Right cardiac atrium (tissue), 5 donors: Measurements from ENCODE around the gene CD96. TPM values are rescaled to one million over a fixed set of nuclear protein-coding genes. Genes with fewer than 3 reads are reported as not detected.
"Not testable (repeated sequence)": the region's sequence is repeated elsewhere in the genome, so short reads cannot be mapped to it uniquely, and the experiment has no call there.

Source experiments
- ATAC-seq, 2 donors: fragments of 200-7000 bp; cut with Tn5 transposase; one replicate each; pipeline versions ENCODE4 v1.8.0 to v1.9.1; 2020; ENCODE audit warnings: moderate library complexity in 2 of 2, mild to moderate bottlenecking in 1 of 2
- DNase-seq, 3 donors: peaks; one replicate each; pipeline ENCODE4 v3.0.0-alpha.2; 2020
- H3K27ac ChIP-seq: one replicate; pipeline ENCODE4 v1.5.1; 2013; ENCODE audit warnings: mild to moderate bottlenecking, low read length, control low read depth, moderate library complexity
- H3K27me3 ChIP-seq: one replicate; pipeline ENCODE4 v1.6.1; 2013; ENCODE audit not compliant: control insufficient read depth, insufficient read depth
- H3K4me1 ChIP-seq: one replicate; pipeline ENCODE4 v1.6.1; 2013; ENCODE audit warnings: low read length; ENCODE audit not compliant: control insufficient read depth, insufficient read depth
- H3K4me3 ChIP-seq: one replicate; pipeline ENCODE4 v1.5.1; 2013; ENCODE audit warnings: low read length, control low read depth
- H3K9me3 ChIP-seq: one replicate; pipeline ENCODE4 v1.6.1; 2013; ENCODE audit warnings: low read length; ENCODE audit not compliant: control insufficient read depth
- WGBS: extraction: QIAGEN DNeasy Blood & Tissue Kit; methylation state at CpG from one replicate; pipeline ENCODE4 v1.1.7; 2013; 5-methylcytosine and 5-hydroxymethylcytosine counted together
- intact Hi-C, 4 donors: fragments of 100-400 bp; cut with DNase I; formaldehyde crosslinking; loops; one replicate each; pipeline versions ENCODE4 v1.11.0 to v1.14.0; 2022 to 2023
- polyA plus RNA-seq: library from polyadenylated mRNA; stranded (reverse); fragments of 200-250 nt; gene quantifications from one replicate; pipeline ENCODE4 v1.2.3, GENCODE V29; 2013
- total RNA-seq, 4 donors: library from RNA; stranded (reverse); fragmentation: NEBNext Ultra II Directional; extraction: Animal tissue kit (Norgen Biotek cat#: 25700); gene quantifications; one replicate each; pipeline ENCODE4 v1.2.1, GENCODE V29; 2021
- donor health status: healthy with polysubstance abuse.
- donor health status: DM: no; HTN: yes; CAD: no.
- donor health status: DM: no; HTN: no; CAD: no.
- donor health status: DM: no; HTN: yes; CAD: no; lungs with severe emphysema.
- donor health status: DM: yes; HTN: yes; CAD: no.

Gene CD96
- total and polyA plus RNA-seq, 5 donors = 0.14 to 1.9 (median 0.44) TPM

DNA sequence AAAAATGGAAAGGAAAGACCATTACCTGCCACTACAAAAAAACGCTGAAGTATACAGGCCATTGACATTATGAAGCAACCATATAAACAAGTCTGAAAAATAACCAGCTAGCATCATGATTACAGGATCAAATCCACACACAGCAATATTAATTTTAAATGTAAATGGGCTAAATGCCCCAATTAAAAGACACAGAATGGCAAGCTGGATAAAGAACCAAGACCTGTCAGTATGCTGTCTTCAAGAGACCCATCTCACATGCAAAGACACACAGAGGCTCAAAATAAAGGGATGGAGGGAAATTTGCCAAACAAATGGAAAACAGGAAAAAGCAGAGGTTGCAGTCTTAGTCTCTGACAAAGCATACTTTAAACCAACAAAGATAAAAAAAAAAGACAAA is 87.0 kb downstream of the CD96 start:
- 98% methylated on average over 1 of the region's 1 CpG for WGBS
- H3K27ac ChIP-seq, DNase-seq, ATAC-seq, H3K9me3 ChIP-seq, H3K4me3 ChIP-seq, H3K4me1 ChIP-seq, intact Hi-C loops, H3K27me3 ChIP-seq: not testable (repeated sequence)

DNA sequence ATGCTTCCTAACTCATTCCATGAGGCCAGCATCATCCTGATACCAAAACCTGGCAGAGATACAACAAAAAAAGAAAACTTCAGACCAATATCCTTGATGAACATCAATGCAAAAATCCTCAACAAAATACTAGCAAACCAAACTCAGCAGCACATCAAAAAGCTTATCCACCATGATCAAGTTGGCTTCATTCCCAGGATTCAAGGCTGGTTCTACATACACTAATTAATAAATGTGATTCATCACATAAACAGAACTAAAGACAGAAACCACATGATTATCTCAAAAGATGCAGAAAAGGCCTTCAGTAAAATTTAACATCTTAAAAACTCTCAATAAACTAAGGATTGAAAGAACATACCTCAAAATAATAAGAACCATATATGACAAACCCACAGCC is 88.6 kb downstream of the CD96 start:
- intact Hi-C loops, H3K4me3 ChIP-seq, H3K27ac ChIP-seq, H3K9me3 ChIP-seq, H3K4me1 ChIP-seq, ATAC-seq, H3K27me3 ChIP-seq, DNase-seq: not testable (repeated sequence)

DNA sequence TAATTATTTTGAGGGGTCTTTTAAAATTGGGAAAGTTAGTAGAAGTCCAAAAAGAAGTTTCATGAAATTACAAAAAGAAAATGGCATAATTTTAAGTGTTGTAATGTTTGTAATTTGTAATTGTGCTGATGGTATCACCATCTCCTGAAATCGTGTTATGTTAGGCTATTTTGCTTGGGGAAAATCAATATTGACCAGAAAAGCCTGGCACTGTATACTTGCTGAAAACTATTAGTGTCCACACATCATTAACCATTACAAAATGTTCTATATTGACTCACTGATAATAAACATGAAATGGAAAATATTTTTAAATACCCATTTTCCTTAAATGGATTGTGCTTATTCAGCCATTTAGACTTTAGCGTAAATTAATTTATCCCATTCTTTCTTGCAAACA is 93.4 kb downstream of the CD96 start:
- DNase-seq = no peak
- WGBS = 82% methylated on average over 2 of the region's 2 CpGs
- Histone ChIP-seq H3K27ac (no peak overlapping the region), H3K9me3 (no peaks in the 10 kb centered on the region), H3K27me3 (no peaks in the 10 kb centered on the region), H3K4me1 (no peaks in the 10 kb centered on the region), H3K4me3 (no peak overlapping the region)
- intact Hi-C loops = no loop called here
- no peak for ATAC-seq

DNA sequence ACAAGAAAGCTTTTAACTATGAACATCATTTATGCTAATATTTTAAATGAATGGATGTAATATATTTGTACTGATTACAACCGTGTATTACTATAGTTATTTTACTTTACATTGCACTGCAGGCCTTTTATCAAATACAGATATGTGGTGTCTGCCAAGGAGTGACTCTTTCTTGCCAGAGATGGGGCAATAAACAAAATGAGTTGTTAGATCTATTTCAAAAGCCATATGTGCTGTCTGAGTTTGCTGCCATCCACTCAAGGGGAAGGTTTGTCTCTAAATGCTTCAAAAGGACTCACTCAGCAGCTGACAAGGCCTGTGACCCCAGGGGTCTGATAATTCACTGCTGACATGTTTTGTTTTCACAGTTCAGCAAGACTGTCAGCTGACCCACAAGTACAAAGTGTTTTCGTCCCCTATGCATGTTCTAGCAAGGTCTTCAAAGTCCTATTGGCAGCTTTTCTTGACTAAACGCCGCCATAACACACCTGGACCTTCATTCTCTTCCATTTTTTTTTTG is 94.4 kb downstream of the CD96 start:
- no peaks in the 10 kb centered on the region for H3K27me3 ChIP-seq
- no peaks in the 10 kb centered on the region for H3K4me1 ChIP-seq
- no peak overlapping the region for H3K27ac ChIP-seq
- ATAC-seq (no peak), DNase-seq (no peak)
- H3K4me3 ChIP-seq = no peak overlapping the region
- WGBS = 40% methylated on average over 4 of the region's 4 CpGs
- intact Hi-C loops = no loop called here
- no peaks in the 10 kb centered on the region for H3K9me3 ChIP-seq

- H3K9me3 ChIP-seq = no peaks in the 10 kb centered on the region
- H3K27ac ChIP-seq = no peak overlapping the region
- no peak for ATAC-seq
- no peaks in the 10 kb centered on the region for H3K27me3 ChIP-seq
- H3K4me1 ChIP-seq = no peaks in the 10 kb centered on the region
- H3K4me3 ChIP-seq = no peak overlapping the region
- peak in 1 of 3 donors; percentile 7 for DNase-seq
- intact Hi-C loops = no loop called here
- WGBS = 87% methylated on average over 4 of the region's 4 CpGs
Measured at GRCh38 chr3:111639316-111639715, 97.3 kb downstream of the CD96 start.

GRCh38 chr3:111648991-111649579 is 107.1 kb downstream of the CD96 start:
- no peak overlapping the region for H3K4me3 ChIP-seq
- 59% methylated on average over 3 of the region's 3 CpGs for WGBS
- DNase-seq (no peak), ATAC-seq (no peak)
- no peaks in the 10 kb centered on the region for H3K9me3 ChIP-seq
- H3K27ac ChIP-seq = no peak overlapping the region
- intact Hi-C loops = no loop called here
- H3K27me3 ChIP-seq = no peaks in the 10 kb centered on the region
- no peaks in the 10 kb centered on the region for H3K4me1 ChIP-seq

DNA sequence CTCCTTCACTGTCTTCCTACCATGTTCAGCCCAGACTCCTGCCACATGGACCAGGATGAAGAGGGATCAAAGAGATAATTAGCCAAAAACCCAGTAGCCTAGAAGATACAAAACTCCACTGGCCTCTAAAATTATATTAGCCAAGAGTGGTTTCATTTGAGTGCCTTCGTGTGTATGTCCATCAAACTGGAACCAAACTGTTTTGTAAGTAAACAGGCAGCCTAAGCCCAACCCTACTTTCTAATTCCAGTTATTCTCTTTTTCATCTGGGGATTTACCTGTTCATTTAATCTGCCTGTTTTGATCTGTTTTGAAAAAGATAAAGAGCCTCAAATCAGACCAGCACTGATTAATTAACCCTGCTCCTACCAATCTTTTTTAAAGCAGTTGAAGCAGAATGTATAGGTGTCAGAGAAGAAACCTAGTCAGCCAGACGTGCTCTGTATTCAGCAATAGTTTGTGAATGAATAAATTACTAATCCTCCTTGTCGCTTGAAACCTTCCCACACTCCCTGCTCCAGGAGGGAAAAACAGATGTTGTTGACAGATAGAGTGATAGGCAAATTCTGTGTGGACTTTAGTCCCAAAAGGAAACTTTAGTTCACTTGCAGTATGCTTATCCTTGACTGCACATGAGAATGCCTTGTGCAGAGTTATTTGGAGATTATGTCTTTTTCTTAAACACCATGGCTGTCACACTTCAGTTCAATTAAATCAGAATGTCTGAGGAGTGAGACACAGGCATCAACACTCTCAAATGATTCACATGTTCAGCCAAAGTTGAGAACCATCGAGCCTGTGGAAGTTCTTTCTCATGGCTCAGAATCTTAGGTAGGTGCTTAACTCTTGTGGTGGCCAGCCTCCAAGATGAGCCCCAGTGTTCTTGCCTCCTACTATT is 108.6 kb downstream of the CD96 start:
- no peaks in the 10 kb centered on the region for H3K27me3 ChIP-seq
- intact Hi-C loops = no loop called here
- H3K4me3 ChIP-seq = no peak overlapping the region
- ATAC-seq = no peak
- H3K4me1 ChIP-seq = no peaks in the 10 kb centered on the region
- no peak for DNase-seq
- no peaks in the 10 kb centered on the region for H3K9me3 ChIP-seq
- 55% methylated on average over 4 of the region's 4 CpGs for WGBS
- no peak overlapping the region for H3K27ac ChIP-seq

GRCh38 chr3:111652492-111653180 is 110.6 kb downstream of the CD96 start:
- WGBS = 70% methylated on average over 6 of the region's 6 CpGs
- Histone ChIP-seq H3K27me3 (no peaks in the 10 kb centered on the region), H3K4me1 (no peaks in the 10 kb centered on the region), H3K9me3 (no peaks in the 10 kb centered on the region), H3K27ac (no peak overlapping the region), H3K4me3 (no peak overlapping the region)
- ATAC-seq = no peak
- no peak for DNase-seq
- intact Hi-C loops = no loop called here

GRCh38 chr3:111653766-111654165 is 111.8 kb downstream of the CD96 start:
- Histone ChIP-seq H3K27me3 (no peaks in the 10 kb centered on the region), H3K27ac (no peak overlapping the region), H3K4me3 (no peak overlapping the region), H3K9me3 (no peaks in the 10 kb centered on the region), H3K4me1 (no peaks in the 10 kb centered on the region)
- no peak for ATAC-seq
- WGBS = 87% methylated on average over 2 of the region's 2 CpGs
- DNase-seq = no peak
- intact Hi-C loops = no loop called here

- no peak for ATAC-seq
- 91% methylated on average over 3 of the region's 3 CpGs for WGBS
- no peak overlapping the region for H3K4me3 ChIP-seq
- H3K4me1 ChIP-seq = no peaks in the 10 kb centered on the region
- no peaks in the 10 kb centered on the region for H3K27me3 ChIP-seq
- no peak overlapping the region for H3K27ac ChIP-seq
- no peaks in the 10 kb centered on the region for H3K9me3 ChIP-seq
- DNase-seq = no peak
- intact Hi-C loops = no loop called here
Measured at GRCh38 chr3:111662012-111662411, 120.0 kb downstream of the CD96 start.

DNA sequence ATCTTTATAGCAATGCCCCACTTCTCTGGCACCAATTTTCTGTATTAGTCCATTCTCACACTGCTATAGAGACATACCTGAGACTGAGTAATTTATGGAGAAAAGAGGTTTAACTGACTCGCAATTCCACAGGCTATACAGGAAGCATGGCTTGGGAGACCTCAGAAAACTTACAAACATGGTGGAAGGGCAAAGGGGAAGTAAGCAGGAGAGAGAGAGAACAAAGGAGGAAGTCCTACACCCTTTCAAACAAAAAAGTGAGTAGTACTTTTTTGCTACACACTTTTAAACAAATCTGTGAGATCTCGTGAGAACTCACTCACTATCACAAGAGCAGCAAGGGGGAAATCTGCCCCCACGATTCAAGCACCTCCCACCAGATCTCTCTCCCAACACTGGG is 120.9 kb downstream of the CD96 start:
- H3K27me3 ChIP-seq = no peaks in the 10 kb centered on the region
- no peak overlapping the region for H3K4me3 ChIP-seq
- no peaks in the 10 kb centered on the region for H3K4me1 ChIP-seq
- no peak for ATAC-seq
- no peaks in the 10 kb centered on the region for H3K9me3 ChIP-seq
- no peak overlapping the region for H3K27ac ChIP-seq
- intact Hi-C loops = no loop called here
- 73% methylated on average over 3 of the region's 3 CpGs for WGBS
- DNase-seq = no peak
